H9 (cell line): Measurements from ENCODE around the gene LRP3. TPM values are rescaled to one million over a fixed set of nuclear protein-coding genes. Genes with fewer than 3 reads are reported as not detected.

Experiments used
- DNase-seq: peaks from one replicate; pipeline ENCODE4 v3.0.0-alpha.2; 2017
- H2AFZ ChIP-seq: one replicate; pipeline ENCODE4 v1.6.1; 2013; ENCODE audit warnings: mild to moderate bottlenecking, low read length, control low read depth, moderate library complexity
- H2AK5ac ChIP-seq: 2 replicates; pipeline ENCODE4 v1.6.1; 2013; ENCODE audit warnings: low read length, control low read depth, mixed read lengths; ENCODE audit not compliant: insufficient read length
- H2BK120ac ChIP-seq: one replicate; pipeline ENCODE4 v1.6.1; 2013; ENCODE audit warnings: low read depth, mild to moderate bottlenecking, low read length, control low read depth, inconsistent platforms; ENCODE audit not compliant: poor library complexity, severe bottlenecking
- H2BK12ac ChIP-seq: 2 replicates; pipeline ENCODE4 v1.6.1; 2013; ENCODE audit warnings: low read length, control low read depth, mixed read lengths, low read depth; ENCODE audit not compliant: insufficient read length
- H2BK15ac ChIP-seq: 2 replicates; pipeline ENCODE4 v1.6.1; 2013; ENCODE audit warnings: low read depth, low read length, control low read depth
- H2BK20ac ChIP-seq: one replicate; pipeline ENCODE4 v1.6.1; 2013; ENCODE audit warnings: low read depth, mild to moderate bottlenecking, low read length, control low read depth, inconsistent platforms; ENCODE audit not compliant: poor library complexity, severe bottlenecking
- H2BK5ac ChIP-seq: 2 replicates; pipeline ENCODE4 v1.6.1; 2013; ENCODE audit warnings: low read length, control low read depth, mixed read lengths; ENCODE audit not compliant: insufficient read length
- H3K14ac ChIP-seq: 2 replicates; pipeline ENCODE4 v1.6.1; 2013; ENCODE audit warnings: low read length, control low read depth; ENCODE audit not compliant: insufficient read depth
- H3K18ac ChIP-seq: 2 replicates; pipeline ENCODE4 v1.6.1; 2013; ENCODE audit warnings: low read depth, mild to moderate bottlenecking, mixed read lengths, low read length, control low read depth; ENCODE audit not compliant: insufficient read length
- H3K23ac ChIP-seq: 2 replicates; pipeline ENCODE4 v1.6.1; 2013; ENCODE audit warnings: low read length, control low read depth, mixed read lengths, low read depth; ENCODE audit not compliant: insufficient read length
- H3K23me2 ChIP-seq: 2 replicates; pipeline ENCODE4 v1.6.1; 2013; ENCODE audit warnings: low read depth, mild to moderate bottlenecking, mixed read lengths, low read length, control low read depth; ENCODE audit not compliant: insufficient read length, poor library complexity, severe bottlenecking
- H3K27ac ChIP-seq: 2 replicates; pipeline ENCODE4 v1.5.1; 2013; ENCODE audit warnings: low read length, control low read depth, mixed read lengths, low read depth; ENCODE audit not compliant: insufficient read length
- H3K27me3 ChIP-seq: 2 replicates; pipeline ENCODE4 v1.6.1; 2013; ENCODE audit warnings: low read length, control low read depth, inconsistent platforms; ENCODE audit not compliant: insufficient read depth
- H3K4ac ChIP-seq: 2 replicates; pipeline ENCODE4 v1.6.1; 2013; ENCODE audit warnings: low read depth, mild to moderate bottlenecking, control low read depth, inconsistent platforms, low read length, moderate library complexity
- H3K4me1 ChIP-seq: 2 replicates; pipeline ENCODE4 v1.6.1; 2013; ENCODE audit warnings: low read length, control low read depth, inconsistent platforms; ENCODE audit not compliant: insufficient read depth
- H3K4me2 ChIP-seq: 2 replicates; pipeline ENCODE4 v1.6.1; 2013; ENCODE audit warnings: low read length, control low read depth, mixed read lengths; ENCODE audit not compliant: insufficient read length, insufficient read depth
- H3K56ac ChIP-seq: 2 replicates; pipeline ENCODE4 v1.6.1; 2013; ENCODE audit warnings: low read depth, mild to moderate bottlenecking, mixed read lengths, low read length, control low read depth; ENCODE audit not compliant: insufficient read length
- H3K79me1 ChIP-seq: 2 replicates; pipeline ENCODE4 v1.6.1; 2013; ENCODE audit warnings: low read depth, mild to moderate bottlenecking, moderate library complexity, low read length, control low read depth, inconsistent platforms; ENCODE audit not compliant: insufficient read depth, poor library complexity, severe bottlenecking
- H3K79me2 ChIP-seq: 2 replicates; pipeline ENCODE4 v1.6.1; 2013; ENCODE audit warnings: low read length, control low read depth, inconsistent platforms; ENCODE audit not compliant: insufficient read depth
- H3K9ac ChIP-seq: 2 replicates; pipeline ENCODE4 v1.6.1; 2013; ENCODE audit warnings: low read length, control low read depth, mixed read lengths; ENCODE audit not compliant: insufficient read length; ENCODE audit errors: extremely low read depth
- H3K9me3 ChIP-seq: one replicate; pipeline ENCODE4 v1.6.1; 2013; ENCODE audit warnings: low read depth, low read length, inconsistent platforms; ENCODE audit not compliant: control insufficient read depth
- H3T11ph ChIP-seq: one replicate; pipeline ENCODE4 v1.6.1; 2013; ENCODE audit warnings: mild to moderate bottlenecking, low read length, control low read depth, inconsistent platforms
- H4K20me1 ChIP-seq: one replicate; pipeline ENCODE4 v1.6.1; 2013; ENCODE audit not compliant: control insufficient read depth, insufficient read length, insufficient read depth
- H4K5ac ChIP-seq: 2 replicates; pipeline ENCODE4 v1.6.1; 2013; ENCODE audit warnings: low read depth, mild to moderate bottlenecking, mixed read lengths, low read length, control low read depth; ENCODE audit not compliant: insufficient read length
- H4K8ac ChIP-seq: replicated peaks from 2 replicates; pipeline ENCODE4 v1.6.1; 2013; ENCODE audit warnings: low read length, control low read depth, mixed read lengths, low read depth; ENCODE audit not compliant: insufficient read length
- H4K91ac ChIP-seq: 2 replicates; pipeline ENCODE4 v1.6.1; 2013; ENCODE audit warnings: low read depth, mild to moderate bottlenecking, moderate library complexity, mixed read lengths, low read length, control low read depth; ENCODE audit not compliant: insufficient read length
- H3K27ac Mint-ChIP-seq, 3 experiments: 2 replicates in 2 of 3; 3 replicates in 1 of 3; pipeline ENCODE4 v1.8.0; 2020 to 2021; ENCODE audit warnings: mixed read lengths in 3 of 3, mild to moderate bottlenecking in 1 of 3, moderate library complexity in 1 of 3
- H3K27me3 Mint-ChIP-seq: 2 replicates; pipeline ENCODE4 v1.8.0; 2021; ENCODE audit warnings: low read depth, mild to moderate bottlenecking, moderate library complexity, mixed read lengths
- H3K36me3 Mint-ChIP-seq, 3 experiments: 2 replicates in 2 of 3; 3 replicates in 1 of 3; pipeline ENCODE4 v1.8.0; 2020 to 2021; ENCODE audit warnings: low read depth in 3 of 3, mixed read lengths in 3 of 3; ENCODE audit not compliant: insufficient read depth in 1 of 3
- H3K4me1 Mint-ChIP-seq, 2 experiments: 2 replicates each; pipeline ENCODE4 v1.8.0; 2020; ENCODE audit warnings: mixed read lengths in 2 of 2
- H3K4me3 Mint-ChIP-seq, 2 experiments: 2 replicates in 1 of 2; 3 replicates in 1 of 2; pipeline ENCODE4 v1.8.0; 2020 to 2021; ENCODE audit warnings: mild to moderate bottlenecking in 2 of 2, mixed read lengths in 2 of 2, moderate library complexity in 1 of 2
- H3K9me3 Mint-ChIP-seq, 2 experiments: 2 replicates in 1 of 2; 3 replicates in 1 of 2; pipeline ENCODE4 v1.8.0; 2020; ENCODE audit warnings: mild to moderate bottlenecking in 2 of 2, mixed read lengths in 2 of 2, moderate library complexity in 1 of 2
- WGBS: extraction: QIAGEN DNeasy Blood & Tissue Kit; methylation state at CpG from one replicate; pipeline ENCODE4 v1.1.7; 2013; ENCODE audit warnings: missing lambda C conversion rate, low lambda C conversion rate, mixed read lengths; ENCODE audit not compliant: insufficient read length; ENCODE audit errors: extremely low coverage; 5-methylcytosine and 5-hydroxymethylcytosine counted together
- total RNA-seq: library from RNA; stranded (reverse); gene quantifications from 2 replicates; pipeline ENCODE4 v1.2.1, GENCODE V29; 2021
- TF ChIP-seq, protein P1 (sequence below): fragments of 200-600 bp; sonication (generic); conservative IDR thresholded peaks from 3 replicates; pipeline ENCODE4 v1.8.0; 2021; ENCODE audit warnings: antibody characterized with exemption, mild to moderate bottlenecking

LRP3 gene
- total RNA-seq, 1 experiment from 2014 or later = 29.2 TPM

DNA sequence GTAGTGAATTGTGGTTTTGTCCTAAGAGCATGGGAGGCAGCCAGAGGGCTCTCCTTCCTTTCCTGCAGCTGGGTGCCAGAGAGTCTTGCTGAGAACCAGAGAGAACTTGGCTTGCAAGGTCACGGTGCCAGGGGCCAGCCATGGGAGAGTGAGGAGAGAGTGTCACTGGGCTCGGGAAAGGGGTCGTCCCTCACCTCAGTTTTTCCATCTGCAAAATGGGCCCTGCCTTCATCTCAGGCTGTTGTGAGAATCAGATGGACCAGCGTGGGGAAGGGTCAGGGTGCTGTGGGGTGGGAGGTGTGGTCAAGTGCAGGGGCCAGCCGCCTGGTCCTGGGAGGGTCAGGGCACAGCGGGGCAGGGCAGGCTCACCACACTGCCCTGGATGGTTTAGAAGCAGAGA, 7.3 kb downstream of the LRP3 start:
- no peak overlapping the region for H3K4me2 ChIP-seq
- Mint-ChIP-seq H3K27me3 (no peaks in the 10 kb centered on the region), H3K4me1 (no peaks in the 10 kb centered on the region), H3K4me3 (no peak overlapping the region), H3K27ac (no peak overlapping the region), H3K36me3 (peaks cover 6 to 19% (median 18%) of the 10 kb centered on the region in 3 experiments; a peak in 6 of 7 replicates), H3K9me3 (no peaks in the 10 kb centered on the region)
- H2BK15ac ChIP-seq = no peak overlapping the region
- H3K9me3 ChIP-seq = no peaks in the 10 kb centered on the region
- no peak overlapping the region for H3K56ac ChIP-seq
- DNase-seq = no peak
- H3K4ac ChIP-seq = no peak overlapping the region
- H3K27me3 ChIP-seq = no peaks in the 10 kb centered on the region
- H2BK120ac ChIP-seq = no peak overlapping the region
- peaks cover 2% of the 10 kb centered on the region for H4K20me1 ChIP-seq
- no peak overlapping the region for H2BK20ac ChIP-seq
- no peak overlapping the region for H3K14ac ChIP-seq
- H4K91ac ChIP-seq = no peak overlapping the region
- no peak overlapping the region for H4K8ac ChIP-seq
- H3K18ac ChIP-seq = no peak overlapping the region
- no peaks in the 10 kb centered on the region for H3K4me1 ChIP-seq
- no peak overlapping the region for H2BK5ac ChIP-seq
- H2BK12ac ChIP-seq = no peak overlapping the region
- no peak overlapping the region for H3K9ac ChIP-seq
- H4K5ac ChIP-seq = no peak overlapping the region
- H2AFZ ChIP-seq = no peak overlapping the region
- H3K23me2 ChIP-seq = no peaks in the 10 kb centered on the region
- H3K27ac ChIP-seq = no peak overlapping the region
- H3T11ph ChIP-seq = no peak overlapping the region
- H3K23ac ChIP-seq = no peak overlapping the region
- no peaks in the 10 kb centered on the region for H3K79me2 ChIP-seq
- TF ChIP-seq, protein P1, sequence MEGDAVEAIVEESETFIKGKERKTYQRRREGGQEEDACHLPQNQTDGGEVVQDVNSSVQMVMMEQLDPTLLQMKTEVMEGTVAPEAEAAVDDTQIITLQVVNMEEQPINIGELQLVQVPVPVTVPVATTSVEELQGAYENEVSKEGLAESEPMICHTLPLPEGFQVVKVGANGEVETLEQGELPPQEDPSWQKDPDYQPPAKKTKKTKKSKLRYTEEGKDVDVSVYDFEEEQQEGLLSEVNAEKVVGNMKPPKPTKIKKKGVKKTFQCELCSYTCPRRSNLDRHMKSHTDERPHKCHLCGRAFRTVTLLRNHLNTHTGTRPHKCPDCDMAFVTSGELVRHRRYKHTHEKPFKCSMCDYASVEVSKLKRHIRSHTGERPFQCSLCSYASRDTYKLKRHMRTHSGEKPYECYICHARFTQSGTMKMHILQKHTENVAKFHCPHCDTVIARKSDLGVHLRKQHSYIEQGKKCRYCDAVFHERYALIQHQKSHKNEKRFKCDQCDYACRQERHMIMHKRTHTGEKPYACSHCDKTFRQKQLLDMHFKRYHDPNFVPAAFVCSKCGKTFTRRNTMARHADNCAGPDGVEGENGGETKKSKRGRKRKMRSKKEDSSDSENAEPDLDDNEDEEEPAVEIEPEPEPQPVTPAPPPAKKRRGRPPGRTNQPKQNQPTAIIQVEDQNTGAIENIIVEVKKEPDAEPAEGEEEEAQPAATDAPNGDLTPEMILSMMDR = no peak
- H3K79me1 ChIP-seq = no peaks in the 10 kb centered on the region
- no CpG with 5 or more reads among the region's 6 CpGs for WGBS
- H2AK5ac ChIP-seq = no peak overlapping the region
